Measurements from ENCODE around the gene TEDC1.

DNA sequence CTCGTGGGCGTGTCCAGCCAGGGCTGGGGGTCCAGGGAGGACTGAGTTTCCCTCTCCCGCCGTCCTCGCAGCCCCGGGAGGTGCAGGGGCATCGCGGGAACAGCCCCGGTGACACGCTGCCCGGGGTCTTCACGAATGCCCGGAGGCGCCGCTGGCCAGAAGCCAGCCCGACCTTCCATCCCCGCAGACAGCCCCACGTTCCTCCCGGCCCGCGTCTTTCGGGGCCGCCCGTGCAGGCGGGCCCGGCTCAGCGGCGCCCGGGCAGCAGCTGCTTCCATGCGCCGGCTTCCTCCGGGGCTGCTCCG lies 827 bp upstream of the TEDC1 start:
- TF ChIP-seq, protein P1, sequence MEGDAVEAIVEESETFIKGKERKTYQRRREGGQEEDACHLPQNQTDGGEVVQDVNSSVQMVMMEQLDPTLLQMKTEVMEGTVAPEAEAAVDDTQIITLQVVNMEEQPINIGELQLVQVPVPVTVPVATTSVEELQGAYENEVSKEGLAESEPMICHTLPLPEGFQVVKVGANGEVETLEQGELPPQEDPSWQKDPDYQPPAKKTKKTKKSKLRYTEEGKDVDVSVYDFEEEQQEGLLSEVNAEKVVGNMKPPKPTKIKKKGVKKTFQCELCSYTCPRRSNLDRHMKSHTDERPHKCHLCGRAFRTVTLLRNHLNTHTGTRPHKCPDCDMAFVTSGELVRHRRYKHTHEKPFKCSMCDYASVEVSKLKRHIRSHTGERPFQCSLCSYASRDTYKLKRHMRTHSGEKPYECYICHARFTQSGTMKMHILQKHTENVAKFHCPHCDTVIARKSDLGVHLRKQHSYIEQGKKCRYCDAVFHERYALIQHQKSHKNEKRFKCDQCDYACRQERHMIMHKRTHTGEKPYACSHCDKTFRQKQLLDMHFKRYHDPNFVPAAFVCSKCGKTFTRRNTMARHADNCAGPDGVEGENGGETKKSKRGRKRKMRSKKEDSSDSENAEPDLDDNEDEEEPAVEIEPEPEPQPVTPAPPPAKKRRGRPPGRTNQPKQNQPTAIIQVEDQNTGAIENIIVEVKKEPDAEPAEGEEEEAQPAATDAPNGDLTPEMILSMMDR (conservative IDR thresholded peaks at IDR 0.05; ENCODE audit: low read depth, low read length) = no peak
- TF ChIP-seq EZH2 (IDR thresholded peaks at IDR 0.05; ENCODE audit: borderline replicate concordance, low read depth, low read length, poor library complexity, severe bottlenecking) = no peak
